Esophagus muscularis mucosa (tissue), 4 donors: ENCODE measurements around the gene ANKRD33B. TPM values are rescaled to one million over a fixed set of nuclear protein-coding genes. Genes with fewer than 3 reads are reported as not detected.

Source experiments
- DNase-seq: peaks from one replicate; pipeline ENCODE4 v3.0.0-alpha.2; 2017; ENCODE audit errors: extremely low spot score
- H3K27ac ChIP-seq, 4 donors: fragments of 200-600 bp; sonication (generic); replicated peaks in 1 of 4; 1 replicate in 3 of 4; 2 replicates in 1 of 4; pipeline ENCODE4 v1.5.1; 2016 to 2019; ENCODE audit warnings: mild to moderate bottlenecking in 1 of 4
- H3K27me3 ChIP-seq, 4 donors: fragments of 200-600 bp; sonication (generic); one replicate each; pipeline versions ENCODE4 v1.5.1 to v1.6.0; 2016 to 2019
- H3K36me3 ChIP-seq, 4 donors: fragments of 200-600 bp; sonication (generic); one replicate each; pipeline ENCODE4 v1.5.1; 2016 to 2019
- H3K4me1 ChIP-seq, 4 donors: fragments of 200-600 bp; sonication (generic); one replicate each; pipeline ENCODE4 v1.5.1; 2016 to 2019
- H3K4me3 ChIP-seq, 4 donors: fragments of 200-600 bp; sonication (generic); 1 replicate in 2 of 4; 2 replicates in 2 of 4; pipeline ENCODE4 v1.5.1; 2016 to 2019; ENCODE audit warnings: mild to moderate bottlenecking in 4 of 4, moderate library complexity in 1 of 4
- H3K9me3 ChIP-seq, 4 donors: fragments of 200-600 bp; sonication (generic); 1 replicate in 3 of 4; 2 replicates in 1 of 4; pipeline ENCODE4 v1.5.1; 2016 to 2019
- EP300 ChIP-seq: sonication (generic); formaldehyde crosslinking; IDR thresholded peaks from one replicate; pipeline ENCODE4 v1.6.1; 2017; ENCODE audit warnings: antibody characterized with exemption
- POLR2A ChIP-seq: fragments of 450-650 bp; IDR thresholded peaks from one replicate; pipeline ENCODE4 v1.6.1; 2017; ENCODE audit warnings: antibody characterized with exemption, moderate library complexity, mild to moderate bottlenecking, low read depth
- POLR2AphosphoS5 ChIP-seq, 2 donors: sonication (generic); formaldehyde crosslinking; IDR thresholded peaks; one replicate each; pipeline ENCODE4 v1.6.1; 2017; ENCODE audit warnings: antibody characterized with exemption in 2 of 2
- WGBS: methylation state at CpG from one replicate; pipeline ENCODE4 v1.1.5; 2018; 5-methylcytosine and 5-hydroxymethylcytosine counted together
- intact Hi-C: fragments of 100-400 bp; cut with DNase I; formaldehyde crosslinking; loops from one replicate; pipeline ENCODE4 v1.15.1; 2023
- total RNA-seq, 4 donors: library from RNA; depleted of rRNA; stranded (reverse); fragments of >200 nt; gene quantifications; one replicate each; pipeline versions ENCODE4 v1.1.0 to v1.2.1, GENCODE V29; 2016
- TF ChIP-seq, protein P1 (sequence below), 3 experiments: fragments of 200-600 bp in 2 of 3; fragments of 450-650 bp in 1 of 3; sonication (generic) in 2 of 3; IDR thresholded peaks; one replicate each; pipeline ENCODE4 v1.5.1; 2017 to 2019; ENCODE audit warnings: antibody characterized with exemption in 3 of 3, mild to moderate bottlenecking in 2 of 3, moderate library complexity in 1 of 3

The ANKRD33B gene
- total RNA-seq, 4 donors from 2014 or later = 4.6 to 8.2 (median 6.7) TPM

- Histone ChIP-seq H3K27me3 (peaks cover 0 to 6% (median 0%) of the 10 kb centered on the region in 4 donors), H3K4me3 (no peak overlapping the region), H3K9me3 (no peaks in the 10 kb centered on the region), H3K4me1 (no peaks in the 10 kb centered on the region), H3K36me3 (peaks cover 53 to 62% (median 60%) of the 10 kb centered on the region in 4 donors), H3K27ac (no peak overlapping the region)
- no peak for TF ChIP-seq POLR2AphosphoS5 (IDR thresholded peaks at IDR 0.05)
- no peak for TF ChIP-seq POLR2A
- TF ChIP-seq EP300 = no peak
- TF ChIP-seq, protein P1, sequence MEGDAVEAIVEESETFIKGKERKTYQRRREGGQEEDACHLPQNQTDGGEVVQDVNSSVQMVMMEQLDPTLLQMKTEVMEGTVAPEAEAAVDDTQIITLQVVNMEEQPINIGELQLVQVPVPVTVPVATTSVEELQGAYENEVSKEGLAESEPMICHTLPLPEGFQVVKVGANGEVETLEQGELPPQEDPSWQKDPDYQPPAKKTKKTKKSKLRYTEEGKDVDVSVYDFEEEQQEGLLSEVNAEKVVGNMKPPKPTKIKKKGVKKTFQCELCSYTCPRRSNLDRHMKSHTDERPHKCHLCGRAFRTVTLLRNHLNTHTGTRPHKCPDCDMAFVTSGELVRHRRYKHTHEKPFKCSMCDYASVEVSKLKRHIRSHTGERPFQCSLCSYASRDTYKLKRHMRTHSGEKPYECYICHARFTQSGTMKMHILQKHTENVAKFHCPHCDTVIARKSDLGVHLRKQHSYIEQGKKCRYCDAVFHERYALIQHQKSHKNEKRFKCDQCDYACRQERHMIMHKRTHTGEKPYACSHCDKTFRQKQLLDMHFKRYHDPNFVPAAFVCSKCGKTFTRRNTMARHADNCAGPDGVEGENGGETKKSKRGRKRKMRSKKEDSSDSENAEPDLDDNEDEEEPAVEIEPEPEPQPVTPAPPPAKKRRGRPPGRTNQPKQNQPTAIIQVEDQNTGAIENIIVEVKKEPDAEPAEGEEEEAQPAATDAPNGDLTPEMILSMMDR (IDR thresholded peaks at IDR 0.05) = no peak
- intact Hi-C loops = no loop called here
- WGBS = 88% methylated on average over 2 of the region's 2 CpGs
- DNase-seq = no peak
Measured at GRCh38 chr5:10678244-10678643, 114.4 kb downstream of the ANKRD33B start.

- Histone ChIP-seq H3K4me3 (no peak overlapping the region), H3K4me1 (no peaks in the 10 kb centered on the region), H3K9me3 (no peaks in the 10 kb centered on the region), H3K36me3 (peaks cover 53 to 66% (median 63%) of the 10 kb centered on the region in 4 donors), H3K27me3 (peaks cover 0 to 6% (median 0%) of the 10 kb centered on the region in 4 donors), H3K27ac (no peak overlapping the region)
- no peak for TF ChIP-seq EP300
- TF ChIP-seq, protein P1 (IDR thresholded peaks at IDR 0.05) = no peak
- TF ChIP-seq POLR2AphosphoS5 (IDR thresholded peaks at IDR 0.05) = no peak
- TF ChIP-seq POLR2A = no peak
- 90% methylated on average over 12 of the region's 15 CpGs for WGBS
- intact Hi-C loops = no loop called here
- no peak for DNase-seq
Measured at GRCh38 chr5:10679336-10679988, 115.6 kb downstream of the ANKRD33B start.

DNA sequence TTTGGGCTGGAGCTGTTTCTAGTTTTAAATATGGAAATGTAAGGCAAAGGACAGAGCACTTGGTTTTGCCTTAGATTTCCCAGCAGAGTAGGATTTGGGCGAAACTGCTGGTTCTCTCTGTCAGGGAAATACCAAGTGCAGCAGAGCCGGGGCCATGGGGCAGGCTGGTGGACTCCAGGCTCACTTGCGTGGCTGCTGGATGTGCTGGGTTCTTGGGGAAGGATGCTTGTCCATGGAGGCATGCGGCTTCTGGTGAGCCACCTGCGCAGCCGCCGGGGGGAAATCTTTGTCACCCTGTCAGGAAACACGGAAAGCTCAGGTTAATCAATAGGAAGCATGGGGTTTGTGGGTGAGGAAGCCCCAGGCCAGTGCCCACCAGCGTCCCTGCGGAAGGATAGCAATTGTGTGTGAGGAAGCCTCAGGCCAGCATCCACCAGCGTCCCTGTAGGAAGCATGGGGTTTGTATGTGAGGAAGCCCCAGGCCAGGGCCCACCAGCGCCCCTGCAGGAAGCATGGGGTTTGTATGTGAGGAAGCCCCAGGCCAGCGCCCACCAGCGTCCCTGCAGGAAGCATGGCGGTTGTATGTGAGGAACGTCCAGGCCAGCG lies 117.1 kb downstream of the ANKRD33B start:
- Histone ChIP-seq H3K4me3 (no peak overlapping the region), H3K9me3 (no peaks in the 10 kb centered on the region), H3K27me3 (no peaks in the 10 kb centered on the region), H3K4me1 (no peaks in the 10 kb centered on the region), H3K36me3 (peaks cover 53 to 69% (median 63%) of the 10 kb centered on the region in 4 donors), H3K27ac (no peak overlapping the region)
- DNase-seq = no peak
- intact Hi-C loops = no loop called here
- WGBS = 97% methylated on average over 14 of the region's 17 CpGs
- TF ChIP-seq POLR2A (no peak), EP300 (no peak), POLR2AphosphoS5 (IDR thresholded peaks at IDR 0.05) (no peak)
- TF ChIP-seq, protein P1 (IDR thresholded peaks at IDR 0.05) = no peak

DNA sequence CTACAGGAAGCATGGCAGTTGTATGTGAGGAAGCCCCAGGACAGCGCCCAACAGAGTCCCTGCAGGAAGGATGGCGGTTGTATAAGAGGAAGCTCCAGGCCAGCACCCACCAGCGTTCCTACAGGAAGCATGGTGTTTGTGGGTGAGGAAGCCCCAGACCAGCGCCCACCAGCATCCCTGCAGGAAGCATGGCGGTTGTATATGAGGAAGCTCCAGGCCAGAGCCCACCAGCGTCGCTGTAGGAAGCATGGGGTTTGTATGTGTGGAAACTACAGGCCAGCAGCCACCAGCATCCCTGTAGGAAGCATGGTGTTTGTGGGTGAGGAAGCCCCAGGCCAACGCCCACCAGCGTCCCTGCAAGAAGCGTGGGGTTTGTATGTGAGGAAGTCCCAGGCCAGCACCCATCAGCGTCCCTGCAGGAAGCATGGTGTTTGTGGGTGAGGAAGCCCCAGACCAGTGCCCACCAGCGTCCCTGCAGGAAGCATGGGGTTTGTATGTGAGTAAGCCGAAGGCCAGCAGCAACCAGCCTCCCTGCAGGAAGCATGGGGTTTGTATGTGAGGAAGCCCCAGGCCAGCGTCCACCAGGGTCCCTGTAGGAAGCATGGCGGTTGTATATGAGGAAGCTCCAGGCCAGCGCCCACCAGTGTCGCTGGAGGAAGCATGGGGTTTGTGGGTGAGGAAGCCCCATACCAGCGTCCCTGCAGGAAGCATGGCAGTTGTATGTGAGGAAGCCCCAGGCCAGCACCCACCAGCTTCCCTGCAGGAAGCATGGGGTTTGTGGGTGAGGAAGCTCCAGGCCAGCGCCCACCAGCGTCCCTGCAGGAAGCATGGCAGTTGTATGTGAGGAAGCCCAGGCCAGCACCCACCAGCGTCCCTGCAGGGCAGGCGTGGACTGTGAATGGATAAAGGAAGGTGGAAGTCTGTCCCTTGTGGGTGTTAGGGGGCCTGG lies 118.1 kb downstream of the ANKRD33B start:
- peaks cover 53 to 69% (median 62%) of the 10 kb centered on the region in 4 donors for H3K36me3 ChIP-seq
- TF ChIP-seq EP300 (no peak), POLR2AphosphoS5 (IDR thresholded peaks at IDR 0.05) (no peak), POLR2A (no peak)
- TF ChIP-seq, protein P1 (IDR thresholded peaks at IDR 0.05) = no peak
- intact Hi-C loops = no loop called here
- H3K4me3 ChIP-seq = no peak overlapping the region
- no peak for DNase-seq
- no peak overlapping the region for H3K27ac ChIP-seq
- 90% methylated on average over 16 of the region's 22 CpGs for WGBS
- H3K4me1 ChIP-seq = no peaks in the 10 kb centered on the region
- H3K9me3 ChIP-seq = no peaks in the 10 kb centered on the region
- H3K27me3 ChIP-seq = no peaks in the 10 kb centered on the region
